ENCODE results near the gene BTF3.

BTF3 gene

GRCh38 chr5:73534971-73535370, 36.7 kb downstream of the BTF3 start:
- Mint-ChIP-seq H3K36me3 (ENCODE audit: low read depth) (no peaks in the 10 kb centered on the region), H3K27me3 (ENCODE audit: low read depth) (peaks cover 21% of the 10 kb centered on the region), H3K9me3 (peaks cover 20% of the 10 kb centered on the region), H3K4me3 (no peak overlapping the region), H3K27ac (no peak overlapping the region), H3K4me1 (no peaks in the 10 kb centered on the region)
- TF ChIP-seq, protein P1, sequence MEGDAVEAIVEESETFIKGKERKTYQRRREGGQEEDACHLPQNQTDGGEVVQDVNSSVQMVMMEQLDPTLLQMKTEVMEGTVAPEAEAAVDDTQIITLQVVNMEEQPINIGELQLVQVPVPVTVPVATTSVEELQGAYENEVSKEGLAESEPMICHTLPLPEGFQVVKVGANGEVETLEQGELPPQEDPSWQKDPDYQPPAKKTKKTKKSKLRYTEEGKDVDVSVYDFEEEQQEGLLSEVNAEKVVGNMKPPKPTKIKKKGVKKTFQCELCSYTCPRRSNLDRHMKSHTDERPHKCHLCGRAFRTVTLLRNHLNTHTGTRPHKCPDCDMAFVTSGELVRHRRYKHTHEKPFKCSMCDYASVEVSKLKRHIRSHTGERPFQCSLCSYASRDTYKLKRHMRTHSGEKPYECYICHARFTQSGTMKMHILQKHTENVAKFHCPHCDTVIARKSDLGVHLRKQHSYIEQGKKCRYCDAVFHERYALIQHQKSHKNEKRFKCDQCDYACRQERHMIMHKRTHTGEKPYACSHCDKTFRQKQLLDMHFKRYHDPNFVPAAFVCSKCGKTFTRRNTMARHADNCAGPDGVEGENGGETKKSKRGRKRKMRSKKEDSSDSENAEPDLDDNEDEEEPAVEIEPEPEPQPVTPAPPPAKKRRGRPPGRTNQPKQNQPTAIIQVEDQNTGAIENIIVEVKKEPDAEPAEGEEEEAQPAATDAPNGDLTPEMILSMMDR (IDR thresholded peaks at IDR 0.05; ENCODE audit: unreplicated experiment in 3 of 3) = no peak

DNA sequence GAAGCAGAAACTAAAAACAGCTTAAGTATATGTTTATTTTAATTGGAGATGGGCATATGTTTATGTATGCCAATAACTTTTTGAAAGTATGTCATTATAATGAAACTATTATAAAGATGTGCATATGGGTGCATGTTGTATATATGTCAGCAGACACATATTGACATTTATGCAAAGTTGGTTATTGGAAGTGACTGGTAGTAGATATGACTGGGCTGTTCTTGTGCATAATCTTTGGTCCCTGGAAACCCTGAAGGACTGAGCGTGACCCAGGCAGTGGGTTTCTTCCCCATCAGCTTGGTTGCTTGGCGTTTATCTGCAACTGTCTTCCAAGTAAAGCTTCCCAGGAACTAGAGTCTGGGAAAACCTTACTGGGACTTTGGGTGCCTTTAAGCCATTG, 41.5 kb downstream of the BTF3 start:
- Mint-ChIP-seq H3K27ac (no peak overlapping the region), H3K27me3 (ENCODE audit: low read depth) (peaks cover 17% of the 10 kb centered on the region), H3K9me3 (peaks cover 5% of the 10 kb centered on the region), H3K4me3 (no peak overlapping the region), H3K36me3 (ENCODE audit: low read depth) (no peaks in the 10 kb centered on the region), H3K4me1 (no peaks in the 10 kb centered on the region)
- TF ChIP-seq, protein P1 (IDR thresholded peaks at IDR 0.05; ENCODE audit: unreplicated experiment in 3 of 3) = no peak

DNA sequence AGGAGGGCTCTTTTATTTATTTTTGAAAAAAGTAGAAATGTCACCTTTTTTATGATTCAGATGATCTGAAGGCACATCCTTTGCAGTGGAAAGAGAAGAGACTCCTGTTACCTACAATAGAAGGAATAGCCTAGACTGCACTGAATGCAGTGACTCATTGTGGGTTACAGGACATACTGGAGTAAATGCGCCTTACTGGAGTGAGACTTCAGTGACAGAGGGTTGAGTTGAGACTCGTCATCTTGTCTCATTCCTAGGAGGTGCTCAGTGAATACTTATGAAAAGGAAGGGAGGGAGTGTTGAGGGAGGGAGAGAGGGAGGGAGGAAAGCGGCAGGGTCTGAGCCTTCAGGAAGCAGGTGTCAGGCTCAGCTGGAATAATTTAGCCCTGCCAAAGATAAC, 42.0 kb downstream of the BTF3 start:
- peaks cover 17% of the 10 kb centered on the region for H3K27me3 Mint-ChIP-seq (ENCODE audit: low read depth)
- H3K4me1 Mint-ChIP-seq = no peaks in the 10 kb centered on the region
- H3K9me3 Mint-ChIP-seq = peaks cover 3% of the 10 kb centered on the region
- no peak overlapping the region for H3K4me3 Mint-ChIP-seq
- TF ChIP-seq, protein P1 (IDR thresholded peaks at IDR 0.05; ENCODE audit: unreplicated experiment in 3 of 3) = no peak
- no peak overlapping the region for H3K27ac Mint-ChIP-seq
- H3K36me3 Mint-ChIP-seq (ENCODE audit: low read depth) = no peaks in the 10 kb centered on the region

GRCh38 chr5:73542020-73542419, 43.8 kb downstream of the BTF3 start:
- Mint-ChIP-seq H3K36me3 (ENCODE audit: low read depth) (no peaks in the 10 kb centered on the region), H3K27me3 (ENCODE audit: low read depth) (peaks cover 17% of the 10 kb centered on the region), H3K9me3 (no peaks in the 10 kb centered on the region), H3K27ac (no peak overlapping the region), H3K4me3 (no peak overlapping the region), H3K4me1 (no peaks in the 10 kb centered on the region)
- TF ChIP-seq, protein P1 (IDR thresholded peaks at IDR 0.05; ENCODE audit: unreplicated experiment in 3 of 3) = no peak

- H3K27ac Mint-ChIP-seq = no peak overlapping the region
- TF ChIP-seq, protein P1 (IDR thresholded peaks at IDR 0.05; ENCODE audit: unreplicated experiment in 3 of 3) = no peak
- no peaks in the 10 kb centered on the region for H3K36me3 Mint-ChIP-seq (ENCODE audit: low read depth)
- peaks cover 14% of the 10 kb centered on the region for H3K27me3 Mint-ChIP-seq (ENCODE audit: low read depth)
- H3K4me3 Mint-ChIP-seq = no peak overlapping the region
- H3K9me3 Mint-ChIP-seq = no peaks in the 10 kb centered on the region
- no peaks in the 10 kb centered on the region for H3K4me1 Mint-ChIP-seq
Observed at GRCh38 chr5:73544429-73545402, 46.5 kb downstream of the BTF3 start.

- Mint-ChIP-seq H3K4me3 (no peak overlapping the region), H3K9me3 (no peaks in the 10 kb centered on the region), H3K36me3 (ENCODE audit: low read depth) (no peaks in the 10 kb centered on the region), H3K27me3 (ENCODE audit: low read depth) (peaks cover 12% of the 10 kb centered on the region), H3K4me1 (no peaks in the 10 kb centered on the region), H3K27ac (no peak overlapping the region)
- TF ChIP-seq, protein P1 (IDR thresholded peaks at IDR 0.05; ENCODE audit: unreplicated experiment in 3 of 3) = no peak
Observed at GRCh38 chr5:73545403-73545779, 47.1 kb downstream of the BTF3 start.

Measured in nephron (organoid).